NB4 (cell line): Measurements from ENCODE around the gene OXGR1.

Source experiments
- CTCF ChIP-seq: IDR thresholded peaks from one replicate; pipeline ENCODE4 v1.5.1; 2012; ENCODE audit warnings: low read depth, low read length
- POLR2A ChIP-seq: IDR thresholded peaks from 2 replicates; pipeline ENCODE4 v1.6.1; 2011; ENCODE audit warnings: mild to moderate bottlenecking; ENCODE audit not compliant: insufficient read length; ENCODE audit errors: extremely low read depth

- TF ChIP-seq CTCF (no peak), POLR2A (no peak)
Measured at GRCh38 chr13:96994858-96995243, 575 bp upstream of the OXGR1 start.
